Chondrocyte (in vitro differentiated cells): ENCODE results near the gene IZUMO4. TPM values are rescaled to one million over a fixed set of nuclear protein-coding genes. Genes with fewer than 3 reads are reported as not detected.

ENCODE experiments used
- DNase-seq: peaks from one replicate; pipeline ENCODE4 v3.0.0; 2021; ENCODE audit warnings: mixed read lengths, low spot score
- H3K27ac Mint-ChIP-seq: one replicate; pipeline ENCODE4 v1.8.0; 2021; ENCODE audit warnings: mild to moderate bottlenecking, moderate library complexity, mixed read lengths; ENCODE audit not compliant: unreplicated experiment
- H3K27me3 Mint-ChIP-seq: 2 replicates; pipeline ENCODE4 v1.8.0; 2021; ENCODE audit warnings: low read depth, mixed read lengths
- H3K36me3 Mint-ChIP-seq: 2 replicates; pipeline ENCODE4 v1.8.0; 2021; ENCODE audit warnings: low read depth, mixed read lengths
- H3K4me1 Mint-ChIP-seq: 2 replicates; pipeline ENCODE4 v1.8.0; 2021; ENCODE audit warnings: low read depth, mild to moderate bottlenecking, mixed read lengths
- H3K4me3 Mint-ChIP-seq: one replicate; pipeline ENCODE4 v1.8.0; 2021; ENCODE audit warnings: mild to moderate bottlenecking, moderate library complexity, mixed read lengths; ENCODE audit not compliant: unreplicated experiment
- H3K9me3 Mint-ChIP-seq: 2 replicates; pipeline ENCODE4 v1.8.0; 2021; ENCODE audit warnings: low read depth, mixed read lengths
- total RNA-seq: library from RNA; stranded (reverse); gene quantifications from 3 replicates; pipeline ENCODE4 v1.2.1, GENCODE V29; 2021
- TF ChIP-seq, protein P1 (sequence below): fragments of 200-600 bp; sonication (generic); IDR thresholded peaks from 2 replicates; pipeline ENCODE4 v1.5.0; 2021; ENCODE audit warnings: antibody characterized with exemption, mild to moderate bottlenecking, moderate library complexity

Gene IZUMO4
- total RNA-seq, 1 donor from 2014 or later = 3.2 TPM

DNA sequence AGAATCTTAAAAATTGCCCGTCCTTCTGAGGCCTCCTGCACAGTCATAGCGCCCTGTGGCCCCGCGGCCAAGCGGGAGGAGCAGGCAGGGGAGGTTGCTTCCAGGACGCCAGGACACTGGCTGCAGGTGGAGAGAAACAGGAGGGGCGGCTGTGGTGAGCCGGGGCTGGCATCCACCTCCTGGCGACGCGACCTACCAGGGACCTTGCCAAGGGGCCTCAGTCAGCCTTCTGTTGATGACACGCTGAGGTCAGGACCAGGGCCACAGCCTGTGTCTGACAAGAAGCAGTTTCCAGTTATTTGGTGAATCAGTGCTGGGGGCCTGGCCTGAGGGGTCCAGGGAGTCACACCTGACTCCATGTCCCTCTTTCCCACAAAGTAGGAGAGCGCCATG is 32.3 kb upstream of the IZUMO4 start:
- no peaks in the 10 kb centered on the region for H3K9me3 Mint-ChIP-seq
- TF ChIP-seq, protein P1, sequence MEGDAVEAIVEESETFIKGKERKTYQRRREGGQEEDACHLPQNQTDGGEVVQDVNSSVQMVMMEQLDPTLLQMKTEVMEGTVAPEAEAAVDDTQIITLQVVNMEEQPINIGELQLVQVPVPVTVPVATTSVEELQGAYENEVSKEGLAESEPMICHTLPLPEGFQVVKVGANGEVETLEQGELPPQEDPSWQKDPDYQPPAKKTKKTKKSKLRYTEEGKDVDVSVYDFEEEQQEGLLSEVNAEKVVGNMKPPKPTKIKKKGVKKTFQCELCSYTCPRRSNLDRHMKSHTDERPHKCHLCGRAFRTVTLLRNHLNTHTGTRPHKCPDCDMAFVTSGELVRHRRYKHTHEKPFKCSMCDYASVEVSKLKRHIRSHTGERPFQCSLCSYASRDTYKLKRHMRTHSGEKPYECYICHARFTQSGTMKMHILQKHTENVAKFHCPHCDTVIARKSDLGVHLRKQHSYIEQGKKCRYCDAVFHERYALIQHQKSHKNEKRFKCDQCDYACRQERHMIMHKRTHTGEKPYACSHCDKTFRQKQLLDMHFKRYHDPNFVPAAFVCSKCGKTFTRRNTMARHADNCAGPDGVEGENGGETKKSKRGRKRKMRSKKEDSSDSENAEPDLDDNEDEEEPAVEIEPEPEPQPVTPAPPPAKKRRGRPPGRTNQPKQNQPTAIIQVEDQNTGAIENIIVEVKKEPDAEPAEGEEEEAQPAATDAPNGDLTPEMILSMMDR = no peak
- no peak overlapping the region for H3K27ac Mint-ChIP-seq
- no peaks in the 10 kb centered on the region for H3K27me3 Mint-ChIP-seq
- H3K4me1 Mint-ChIP-seq = peaks cover 26% of the 10 kb centered on the region
- no peak overlapping the region for H3K4me3 Mint-ChIP-seq
- no peaks in the 10 kb centered on the region for H3K36me3 Mint-ChIP-seq
- DNase-seq = no peak

DNA sequence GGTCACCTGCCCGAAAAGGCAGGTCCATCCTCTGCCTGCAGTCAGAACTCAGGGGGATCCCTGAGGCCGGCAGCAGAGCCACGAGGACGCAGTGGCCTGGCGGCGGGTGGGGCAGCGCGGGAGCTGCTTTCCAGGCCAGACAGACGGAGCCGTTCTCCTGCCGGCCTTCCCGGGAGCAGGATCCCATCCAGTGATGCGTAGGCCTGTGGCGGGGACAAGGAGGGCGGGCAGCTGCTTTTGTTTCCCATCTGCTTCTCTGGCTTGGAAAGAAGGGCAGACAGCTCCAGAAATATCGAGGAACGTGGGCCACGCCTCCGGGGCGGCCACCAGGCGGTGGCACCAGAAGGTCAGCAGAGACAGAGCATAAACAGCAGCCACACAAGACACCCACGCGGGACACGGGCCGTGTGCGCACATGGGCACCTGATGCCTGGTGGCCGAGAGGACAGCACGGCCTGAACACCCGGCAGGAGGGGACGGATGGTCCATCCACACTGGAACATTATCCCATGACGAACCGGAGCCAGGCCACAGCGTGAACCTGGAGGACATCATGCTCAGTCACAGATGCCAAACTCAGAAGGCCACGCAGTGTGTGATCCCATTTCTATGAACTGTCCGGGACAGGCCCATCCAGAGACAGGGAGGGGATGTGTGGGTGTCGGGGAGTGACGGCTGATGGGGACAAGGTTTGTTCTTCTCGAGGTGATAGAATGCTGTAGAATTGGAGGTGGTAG is 31.8 kb upstream of the IZUMO4 start:
- H3K4me1 Mint-ChIP-seq = peaks cover 27% of the 10 kb centered on the region
- H3K36me3 Mint-ChIP-seq = no peaks in the 10 kb centered on the region
- H3K27ac Mint-ChIP-seq = no peak overlapping the region
- H3K4me3 Mint-ChIP-seq = no peak overlapping the region
- DNase-seq = no peak
- no peaks in the 10 kb centered on the region for H3K27me3 Mint-ChIP-seq
- TF ChIP-seq, protein P1 = no peak
- no peaks in the 10 kb centered on the region for H3K9me3 Mint-ChIP-seq

DNA sequence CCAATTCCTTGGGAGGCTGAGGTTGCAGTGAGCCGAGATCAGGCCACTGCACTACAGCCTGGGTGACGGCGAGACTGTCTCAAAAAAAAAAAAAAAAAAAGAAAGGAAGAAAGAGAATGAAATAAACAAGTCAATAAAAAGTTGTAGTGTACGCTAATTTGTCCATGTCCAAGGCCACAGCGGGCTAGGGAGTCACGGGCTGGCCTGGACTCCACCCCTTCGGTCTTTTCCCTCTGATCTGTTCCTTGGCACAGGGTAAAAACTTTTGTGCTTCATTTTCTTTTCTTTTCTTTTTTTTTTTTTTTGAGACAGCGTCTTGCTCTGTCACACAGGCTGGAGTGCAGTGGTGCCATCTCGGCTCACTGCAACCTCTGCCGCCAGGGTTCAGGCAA is 26.3 kb upstream of the IZUMO4 start:
- H3K4me1 Mint-ChIP-seq = peaks cover 5% of the 10 kb centered on the region
- H3K27ac Mint-ChIP-seq = no peak overlapping the region
- TF ChIP-seq, protein P1 = no peak
- H3K36me3 Mint-ChIP-seq = peaks cover 20% of the 10 kb centered on the region
- no peaks in the 10 kb centered on the region for H3K9me3 Mint-ChIP-seq
- no peaks in the 10 kb centered on the region for H3K27me3 Mint-ChIP-seq
- H3K4me3 Mint-ChIP-seq = no peak overlapping the region
- no peak for DNase-seq

DNA sequence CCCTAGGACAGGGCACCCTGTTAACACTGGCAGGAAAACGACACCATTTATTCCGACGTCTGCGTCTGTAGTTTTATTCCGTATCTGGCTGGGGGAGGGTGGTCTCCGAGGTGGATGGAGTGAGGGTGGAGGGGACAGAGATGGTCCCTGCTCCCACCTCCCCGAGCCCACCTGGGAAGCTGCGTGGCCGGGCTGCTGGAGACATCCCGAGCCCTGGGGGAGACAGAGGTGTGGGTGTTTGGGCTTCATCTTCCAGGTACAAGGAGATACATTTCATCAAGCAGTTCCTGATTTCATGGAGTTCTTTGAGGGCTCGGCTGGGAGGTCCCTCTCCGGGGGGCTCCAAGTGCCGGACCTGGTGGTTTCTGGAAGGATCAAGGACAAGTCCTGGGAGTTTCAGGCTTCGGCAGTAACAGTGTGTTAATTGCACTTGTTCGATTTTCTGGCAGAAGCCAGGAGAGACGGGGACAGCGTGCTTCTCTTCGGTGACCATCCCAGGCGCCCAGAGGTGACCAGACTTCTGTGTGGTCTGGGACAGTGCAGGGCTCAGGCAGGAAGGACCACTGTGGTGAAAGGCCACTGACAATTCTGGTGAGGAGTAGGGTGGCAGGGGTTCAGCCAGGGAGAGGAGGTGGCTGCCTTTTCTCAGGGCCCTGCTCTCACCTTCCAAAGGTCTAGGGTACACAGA is 25.6 kb upstream of the IZUMO4 start:
- peaks cover 5% of the 10 kb centered on the region for H3K4me1 Mint-ChIP-seq
- no peak for DNase-seq
- H3K36me3 Mint-ChIP-seq = peaks cover 21% of the 10 kb centered on the region
- H3K27me3 Mint-ChIP-seq = no peaks in the 10 kb centered on the region
- H3K27ac Mint-ChIP-seq = no peak overlapping the region
- TF ChIP-seq, protein P1 = no peak
- H3K4me3 Mint-ChIP-seq = no peak overlapping the region
- no peaks in the 10 kb centered on the region for H3K9me3 Mint-ChIP-seq

DNA sequence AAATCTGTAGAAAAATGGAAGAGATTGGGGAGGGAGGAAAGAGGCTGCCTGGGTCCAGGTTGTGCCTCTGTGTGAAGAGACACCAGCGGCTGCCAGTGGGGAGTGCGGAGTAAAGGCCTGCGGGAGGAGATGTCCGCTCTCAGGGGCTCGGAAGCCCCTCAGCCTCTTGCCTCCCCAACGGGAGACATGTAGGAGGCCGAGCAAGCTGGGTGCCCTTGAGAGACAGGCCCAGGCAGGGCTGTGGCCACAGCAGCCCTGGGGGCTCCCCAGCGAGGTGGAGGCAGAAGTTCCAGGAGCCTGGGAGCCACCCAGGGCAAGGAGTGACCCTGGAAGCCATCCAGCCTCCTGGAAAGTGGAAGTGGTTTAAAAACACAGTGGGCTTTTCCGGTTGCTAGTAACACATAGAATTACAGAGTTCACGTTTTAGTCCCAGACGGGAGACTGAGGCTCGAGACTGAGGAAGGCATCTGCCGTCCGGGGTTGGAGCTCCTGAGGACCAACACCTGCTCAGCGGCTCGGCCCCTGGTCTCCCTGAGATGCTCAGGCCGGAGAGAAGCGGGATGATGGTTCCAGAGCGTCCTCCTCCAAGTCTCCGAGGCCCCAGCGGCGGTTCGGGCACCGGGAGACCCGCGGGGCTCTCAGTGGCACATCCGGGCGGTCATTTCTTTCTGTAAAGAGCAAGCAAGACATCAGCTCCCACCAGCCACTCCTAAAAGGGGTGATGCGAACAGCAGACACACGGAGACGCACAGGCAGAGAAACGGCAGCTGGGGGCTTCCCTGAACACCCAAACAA is 23.8 kb upstream of the IZUMO4 start:
- Mint-ChIP-seq H3K4me3 (no peak overlapping the region), H3K9me3 (no peaks in the 10 kb centered on the region), H3K36me3 (peaks cover 28% of the 10 kb centered on the region), H3K27me3 (no peaks in the 10 kb centered on the region), H3K4me1 (peaks cover 5% of the 10 kb centered on the region), H3K27ac (no peak overlapping the region)
- DNase-seq = no peak
- TF ChIP-seq, protein P1 = no peak
